Neutrophil (primary cell): ENCODE data around the gene UQCC2.

Experiments used
- H3K27ac ChIP-seq: fragments of 200-600 bp; sonication (generic); 2 replicates; pipeline ENCODE4 v1.5.1; 2016; ENCODE audit warnings: mild to moderate bottlenecking, moderate library complexity
- H3K27me3 ChIP-seq: fragments of 200-600 bp; sonication (generic); 2 replicates; pipeline ENCODE4 v1.6.0; 2016; ENCODE audit warnings: mild to moderate bottlenecking
- H3K36me3 ChIP-seq: fragments of 200-600 bp; sonication (generic); 2 replicates; pipeline ENCODE4 v1.5.1; 2017
- H3K4me1 ChIP-seq, 2 experiments: fragments of 200-600 bp in 1 of 2; sonication (generic) in 1 of 2; 1 replicate in 1 of 2; 2 replicates in 1 of 2; pipeline versions ENCODE4 v1.5.1 to v1.6.1; 2013 to 2016; ENCODE audit warnings: low read depth in 1 of 2, low read length in 1 of 2, mild to moderate bottlenecking in 1 of 2, moderate library complexity in 1 of 2; ENCODE audit not compliant: control insufficient read depth in 1 of 2, insufficient read depth in 1 of 2
- H3K4me3 ChIP-seq, 2 experiments: fragments of 200-600 bp in 1 of 2; sonication (generic) in 1 of 2; 1 replicate in 1 of 2; 2 replicates in 1 of 2; pipeline ENCODE4 v1.5.1; 2013 to 2016; ENCODE audit warnings: low read depth in 1 of 2, low read length in 1 of 2, mild to moderate bottlenecking in 1 of 2, moderate library complexity in 1 of 2
- H3K9me3 ChIP-seq: fragments of 200-600 bp; sonication (generic); 2 replicates; pipeline ENCODE4 v1.5.1; 2016
- TF ChIP-seq, protein P1 (sequence below): fragments of 200-600 bp; sonication (generic); IDR thresholded peaks from 2 replicates; pipeline ENCODE4 v1.5.1; 2016; ENCODE audit warnings: antibody characterized with exemption

The UQCC2 gene

GRCh38 chr6:33727126-33727525, 15.6 kb upstream of the UQCC2 start:
- Histone ChIP-seq H3K27me3 (peaks cover 24% of the 10 kb centered on the region), H3K4me1 (no peaks in the 10 kb centered on the region), H3K36me3 (no peaks in the 10 kb centered on the region), H3K9me3 (no peaks in the 10 kb centered on the region), H3K27ac (no peak overlapping the region), H3K4me3 (no peak overlapping the region)
- TF ChIP-seq, protein P1, sequence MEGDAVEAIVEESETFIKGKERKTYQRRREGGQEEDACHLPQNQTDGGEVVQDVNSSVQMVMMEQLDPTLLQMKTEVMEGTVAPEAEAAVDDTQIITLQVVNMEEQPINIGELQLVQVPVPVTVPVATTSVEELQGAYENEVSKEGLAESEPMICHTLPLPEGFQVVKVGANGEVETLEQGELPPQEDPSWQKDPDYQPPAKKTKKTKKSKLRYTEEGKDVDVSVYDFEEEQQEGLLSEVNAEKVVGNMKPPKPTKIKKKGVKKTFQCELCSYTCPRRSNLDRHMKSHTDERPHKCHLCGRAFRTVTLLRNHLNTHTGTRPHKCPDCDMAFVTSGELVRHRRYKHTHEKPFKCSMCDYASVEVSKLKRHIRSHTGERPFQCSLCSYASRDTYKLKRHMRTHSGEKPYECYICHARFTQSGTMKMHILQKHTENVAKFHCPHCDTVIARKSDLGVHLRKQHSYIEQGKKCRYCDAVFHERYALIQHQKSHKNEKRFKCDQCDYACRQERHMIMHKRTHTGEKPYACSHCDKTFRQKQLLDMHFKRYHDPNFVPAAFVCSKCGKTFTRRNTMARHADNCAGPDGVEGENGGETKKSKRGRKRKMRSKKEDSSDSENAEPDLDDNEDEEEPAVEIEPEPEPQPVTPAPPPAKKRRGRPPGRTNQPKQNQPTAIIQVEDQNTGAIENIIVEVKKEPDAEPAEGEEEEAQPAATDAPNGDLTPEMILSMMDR, result no peak

DNA sequence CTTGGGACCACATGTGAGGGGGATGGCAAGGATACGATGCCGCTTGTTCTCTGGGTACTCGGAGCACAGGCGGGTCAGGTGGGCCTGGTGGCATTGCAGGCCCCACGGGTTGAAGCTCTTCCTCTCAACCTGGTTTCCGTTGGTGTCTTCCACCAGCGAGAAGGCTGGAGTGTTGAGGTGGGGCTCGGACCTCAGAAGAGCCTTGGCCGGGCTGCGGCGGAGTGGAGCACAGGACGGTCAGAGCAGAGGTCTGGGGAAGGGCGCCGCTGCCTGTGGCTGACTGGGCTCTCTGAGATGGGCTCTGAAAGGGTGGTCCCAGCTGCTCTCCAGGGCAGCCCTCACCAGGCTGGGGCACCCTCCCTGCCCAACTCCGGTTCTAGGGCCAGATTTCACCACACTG, 15.2 kb upstream of the UQCC2 start:
- TF ChIP-seq, protein P1, result no peak
- Histone ChIP-seq H3K27ac (no peak overlapping the region), H3K9me3 (no peaks in the 10 kb centered on the region), H3K36me3 (no peaks in the 10 kb centered on the region), H3K4me1 (no peaks in the 10 kb centered on the region), H3K27me3 (peaks cover 28% of the 10 kb centered on the region), H3K4me3 (no peak overlapping the region)

DNA sequence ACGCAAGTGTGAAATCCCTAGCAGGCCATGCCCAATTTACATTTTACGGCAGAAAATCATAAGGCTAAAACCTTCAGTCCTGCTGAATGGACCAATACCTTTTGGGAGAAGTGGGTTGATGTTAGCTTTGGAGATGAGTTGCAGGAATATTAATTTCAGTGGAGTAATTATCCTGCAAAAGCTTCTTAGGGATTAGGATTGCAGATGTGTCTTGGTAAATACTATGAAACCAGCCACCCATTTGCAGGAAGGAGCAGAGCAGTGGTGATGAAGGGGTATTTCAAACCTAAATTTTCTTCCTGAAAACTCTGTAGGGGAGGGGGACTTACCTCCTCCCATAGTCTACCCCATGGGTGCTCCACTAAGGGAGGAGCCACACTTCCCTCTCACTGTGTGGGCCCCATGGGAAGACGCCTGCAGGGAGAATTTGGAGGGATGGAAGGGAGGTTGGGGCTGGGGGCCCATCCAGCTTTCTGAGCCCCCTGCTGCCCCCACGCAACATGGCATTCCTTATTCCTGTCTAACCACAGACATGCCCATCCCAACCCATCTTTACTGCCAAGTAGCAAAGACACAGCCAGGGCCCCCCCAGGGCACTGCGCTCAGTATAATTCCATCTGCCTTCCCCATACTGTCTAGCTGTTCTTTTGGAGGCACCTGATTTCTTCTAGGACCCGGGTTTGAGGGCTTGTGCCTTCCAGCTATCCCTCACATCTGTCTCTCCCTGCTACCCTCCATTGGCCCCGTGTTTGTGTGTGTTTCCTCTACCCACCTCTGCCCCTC, 14.6 kb upstream of the UQCC2 start:
- TF ChIP-seq, protein P1, result no peak
- H3K4me3 ChIP-seq, result no peak overlapping the region

DNA sequence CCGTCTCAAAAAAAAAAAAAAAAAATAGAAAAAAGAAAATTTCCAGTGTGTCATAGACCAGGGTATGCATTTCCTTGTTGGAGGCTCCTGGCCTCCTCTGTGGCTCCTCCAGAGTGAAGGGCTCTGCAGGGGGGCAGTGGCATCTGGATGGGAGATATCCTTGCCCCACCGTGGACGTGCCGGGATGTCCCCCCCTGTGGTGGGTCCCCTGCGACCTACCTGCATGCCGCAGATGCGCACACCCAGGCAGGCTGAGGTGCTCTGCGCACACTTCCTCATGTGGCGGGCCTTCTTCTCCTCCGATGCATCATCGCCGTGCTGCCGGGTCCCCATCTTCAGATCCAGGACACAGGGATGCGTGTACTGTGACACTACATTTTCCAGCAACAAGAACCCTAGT, 13.7 kb upstream of the UQCC2 start:
- no peaks in the 10 kb centered on the region for H3K9me3 ChIP-seq
- TF ChIP-seq, protein P1, result no peak
- H3K27ac ChIP-seq, result no peak overlapping the region
- no peaks in the 10 kb centered on the region for H3K4me1 ChIP-seq
- peaks cover 39% of the 10 kb centered on the region for H3K27me3 ChIP-seq
- no peak overlapping the region for H3K4me3 ChIP-seq
- no peaks in the 10 kb centered on the region for H3K36me3 ChIP-seq

More for the DNA sequence above, 14.6 kb upstream of the UQCC2 start:
- Histone ChIP-seq H3K4me1 (no peaks in the 10 kb centered on the region), H3K9me3 (no peaks in the 10 kb centered on the region), H3K36me3 (no peaks in the 10 kb centered on the region), H3K27ac (no peak overlapping the region), H3K27me3 (peaks cover 30% of the 10 kb centered on the region)

DNA sequence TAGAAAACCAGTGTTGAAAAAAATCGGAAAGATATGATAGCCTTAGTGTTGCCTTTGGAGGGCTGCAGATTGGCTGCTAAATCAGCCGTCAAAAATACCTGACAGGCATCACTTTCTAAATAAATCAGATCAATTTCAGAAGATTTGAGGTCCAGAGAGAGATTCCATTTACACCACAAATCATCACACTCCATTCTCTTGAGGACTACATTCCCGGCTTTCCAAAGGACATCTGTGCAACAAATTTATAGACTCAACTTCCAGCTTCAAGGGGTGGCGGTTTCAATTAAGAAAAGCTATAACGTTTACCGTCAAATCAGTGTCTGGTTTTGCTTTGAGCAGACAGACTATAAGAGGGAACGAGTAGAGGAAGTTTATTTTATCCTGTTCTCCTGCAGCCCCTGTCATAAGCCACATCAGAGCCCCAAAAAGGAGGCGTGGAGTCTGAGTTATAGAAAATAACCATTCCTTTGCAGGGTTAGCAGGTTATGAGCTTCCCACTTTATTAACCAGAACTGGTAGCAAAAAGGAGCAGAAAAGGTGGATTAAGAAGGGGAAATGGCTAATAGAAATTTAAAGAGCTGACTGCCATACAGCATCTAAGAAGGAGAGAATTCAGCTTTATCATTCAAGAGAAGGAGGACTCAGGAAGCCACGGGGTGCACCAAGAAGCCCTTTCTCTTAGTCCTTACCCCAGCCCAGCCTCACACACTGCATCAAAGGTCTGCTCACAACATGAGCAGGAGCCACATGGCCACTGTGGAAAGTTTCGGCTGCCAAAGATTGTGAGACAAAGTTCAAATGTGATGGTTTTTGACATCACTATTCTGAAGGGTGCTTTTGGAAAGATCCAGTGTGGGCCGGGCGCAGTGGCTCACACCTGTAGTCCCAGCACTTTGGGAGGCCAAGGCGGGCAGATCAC, 12.9 kb upstream of the UQCC2 start:
- Histone ChIP-seq H3K4me3 (no peak overlapping the region), H3K36me3 (no peaks in the 10 kb centered on the region), H3K4me1 (no peaks in the 10 kb centered on the region), H3K27ac (no peak overlapping the region), H3K27me3 (peaks cover 42% of the 10 kb centered on the region), H3K9me3 (no peaks in the 10 kb centered on the region)
- TF ChIP-seq, protein P1, result no peak
